ENCODE results near the gene EBF3.

- TF ChIP-seq CTCF (IDR thresholded peaks at IDR 0.05) (no peak), POLR2A (IDR thresholded peaks at IDR 0.05) (no peak), EP300 (IDR thresholded peaks at IDR 0.05) (no peak)
Measured at GRCh38 chr10:129859536-129859935, 104.5 kb downstream of the EBF3 start.

All from sigmoid colon (tissue), 4 donors.